Fibroblast of the aortic adventitia (primary cell): Measurements from ENCODE around the gene EFCAB12. TPM values are rescaled to one million over a fixed set of nuclear protein-coding genes. Genes with fewer than 3 reads are reported as not detected.

Experiments
- DNase-seq: peaks from one replicate; pipeline ENCODE4 v3.0.0-alpha.2; 2010; ENCODE audit warnings: low read depth
- H3K4me3 ChIP-seq: 2 replicates; pipeline ENCODE4 v1.5.1; 2011; ENCODE audit warnings: low read depth, mild to moderate bottlenecking, control low read depth, low read length, moderate library complexity
- CTCF ChIP-seq: IDR thresholded peaks from 2 replicates; pipeline ENCODE4 v1.5.1; 2011; ENCODE audit warnings: mild to moderate bottlenecking, low read length, control low read depth, inconsistent platforms; ENCODE audit not compliant: insufficient read depth
- total RNA-seq: library from RNA; depleted of rRNA; stranded (reverse); fragments of >200 nt; gene quantifications from 2 replicates; pipeline ENCODE4 v1.2.3, GENCODE V29; 2012; ENCODE audit warnings: low replicate concordance

EFCAB12 gene
- total RNA-seq, 1 donor = under 0.01 TPM

GRCh38 chr3:129425213-129425612 is 3.2 kb downstream of the EFCAB12 start:
- H3K4me3 ChIP-seq = no peak overlapping the region
- TF ChIP-seq CTCF = no peak
- no peak for DNase-seq

GRCh38 chr3:129424185-129424841 is 4.1 kb downstream of the EFCAB12 start:
- no peak overlapping the region for H3K4me3 ChIP-seq
- DNase-seq = no peak
- no peak for TF ChIP-seq CTCF

GRCh38 chr3:129422897-129423296 is 5.5 kb downstream of the EFCAB12 start:
- DNase-seq = no peak
- H3K4me3 ChIP-seq = no peak overlapping the region
- no peak for TF ChIP-seq CTCF

- peak; percentile 18 for TF ChIP-seq CTCF
Measured at GRCh38 chr3:129421988-129422745, 6.3 kb downstream of the EFCAB12 start.

GRCh38 chr3:129421236-129421883 is 7.1 kb downstream of the EFCAB12 start:
- TF ChIP-seq CTCF = no peak
- no peak overlapping the region for H3K4me3 ChIP-seq
- DNase-seq = no peak

More at GRCh38 chr3:129421988-129422745, 6.3 kb downstream of the EFCAB12 start:
- peak; percentile 19 for DNase-seq
- H3K4me3 ChIP-seq = no peak overlapping the region

GRCh38 chr3:129419476-129419875 is 9.0 kb downstream of the EFCAB12 start:
- no peak for TF ChIP-seq CTCF
- H3K4me3 ChIP-seq = no peak overlapping the region
- DNase-seq = no peak
